HepG2 (cell line): ENCODE data around the gene CSNK2A2. TPM values are rescaled to one million over a fixed set of nuclear protein-coding genes. Genes with fewer than 3 reads are reported as not detected.

Experiments
- ATAC-seq: fragments of 200-7000 bp; cut with Tn5 transposase; 3 replicates; pipeline ENCODE4 v1.9.1; 2020; ENCODE audit warnings: mild to moderate bottlenecking, moderate library complexity
- BruUV-seq: library from RNA; stranded (reverse); fragments of 400-500 nt; replicated peaks from 2 replicates; lab custom pipeline; 2021; lab: Mats Ljungman, UMichigan
- CTCF ChIA-PET: fragments of 300-600 bp; formaldehyde crosslinking; extraction: SDS; loops from one replicate; lab custom pipeline; 2021; ENCODE audit warnings: low total read pairs, inconsistent platforms, low intra/inter-chr PET ratio; lab: Yijun Ruan, JAX
- POLR2A ChIA-PET: fragments of 350-600 bp; sonication (Branson Sonifier 250); formaldehyde crosslinking; loops from one replicate; lab custom pipeline; 2020; ENCODE audit warnings: antibody characterized with exemption, inconsistent platforms; lab: Yijun Ruan, JAX
- DNase-seq: peaks from one replicate; pipeline ENCODE4 v3.0.0-alpha.2; 2015; ENCODE audit warnings: low spot score
- FAIRE-seq: peaks from 3 replicates; lab custom pipeline; 2011; peaks lifted over from hg19 to GRCh38; lab: Jason Lieb, UNC
- H2AFZ ChIP-seq: one replicate; pipeline ENCODE4 v1.6.1; 2011; ENCODE audit warnings: low read length, inconsistent platforms
- H3K27ac ChIP-seq: fragments of 300-600 bp; 3 replicates; pipeline ENCODE4 v1.8.0; 2011; ENCODE audit warnings: mixed run types, mild to moderate bottlenecking, mixed read lengths, low read length, inconsistent platforms; ENCODE audit not compliant: insufficient read depth; ENCODE audit errors: extremely low read length
- H3K27me3 ChIP-seq, 2 experiments: fragments of 200-600 bp in 1 of 2; 2 replicates in 1 of 2; 3 replicates in 1 of 2; pipeline versions ENCODE4 v1.6.0 to v1.8.0; 2011; ENCODE audit warnings: low read length in 2 of 2, mild to moderate bottlenecking in 2 of 2, moderate library complexity in 2 of 2, inconsistent platforms in 1 of 2; ENCODE audit not compliant: insufficient read depth in 2 of 2, control insufficient read depth in 1 of 2
- H3K36me3 ChIP-seq, 2 experiments: fragments of 200-600 bp in 1 of 2; replicated peaks in 1 of 2; 2 replicates in 1 of 2; 3 replicates in 1 of 2; pipeline versions ENCODE4 v1.5.1 to v1.8.0; 2011; ENCODE audit warnings: low read length in 2 of 2, inconsistent platforms in 1 of 2; ENCODE audit not compliant: insufficient read depth in 2 of 2, control insufficient read depth in 1 of 2
- H3K4me1 ChIP-seq: 2 replicates; pipeline ENCODE4 v1.5.1; 2012; ENCODE audit warnings: low read length, inconsistent platforms; ENCODE audit not compliant: insufficient read depth
- H3K4me2 ChIP-seq: 2 replicates; pipeline ENCODE4 v1.6.0; 2011; ENCODE audit warnings: low read depth, low read length, inconsistent platforms
- H3K4me3 ChIP-seq, 3 experiments: fragments of 200-600 bp in 1 of 3; sonication (generic), shearing (Covaris generic) in 1 of 3; replicated peaks in 1 of 3; 2 replicates each; pipeline ENCODE4 v1.5.1; 2011 to 2016; ENCODE audit warnings: low read length in 3 of 3, inconsistent platforms in 2 of 3, low read depth in 2 of 3, mild to moderate bottlenecking in 2 of 3, control low read depth in 1 of 3, mixed read lengths in 1 of 3; ENCODE audit not compliant: insufficient read depth in 1 of 3
- H3K79me2 ChIP-seq: one replicate; pipeline ENCODE4 v1.6.1; 2011; ENCODE audit warnings: low read length, inconsistent platforms; ENCODE audit not compliant: insufficient read depth
- H3K9ac ChIP-seq: 2 replicates; pipeline ENCODE4 v1.6.0; 2011; ENCODE audit warnings: mild to moderate bottlenecking, low read depth, low read length, inconsistent platforms; ENCODE audit not compliant: insufficient read depth
- H3K9me3 ChIP-seq: 2 replicates; pipeline ENCODE4 v1.5.1; 2012; ENCODE audit warnings: mild to moderate bottlenecking, low read length
- H4K20me1 ChIP-seq: 2 replicates; pipeline ENCODE4 v1.6.0; 2011; ENCODE audit warnings: inconsistent platforms, mild to moderate bottlenecking, low read length, moderate library complexity; ENCODE audit not compliant: insufficient read depth
- CEBPB ChIP-seq: IDR thresholded peaks from 2 replicates; pipeline ENCODE4 v1.6.1; 2011; ENCODE audit warnings: low read depth, low read length, improper control_type of control experiment, borderline replicate concordance
- WGBS: methylation state at CpG from one replicate; pipeline ENCODE4 v1.1.6; 2017; ENCODE audit warnings: low lambda C conversion rate; 5-methylcytosine and 5-hydroxymethylcytosine counted together
- in situ Hi-C: cut with HindIII; loops from 2 replicates; pipeline ENCODE4 v1.10.0; 2017; ENCODE audit warnings: low pct_unique_long_range_greater_than_20kb; ENCODE audit not compliant: extremely low pct_ligation_motif_present
- intact Hi-C: fragments of 100-400 bp; cut with micrococcal nuclease; formaldehyde crosslinking; loops from one replicate; pipeline ENCODE4 v1.10.0; 2022; ENCODE audit not compliant: unreplicated experiment
- polyA plus RNA-seq, 8 experiments: library from polyadenylated mRNA; depleted of rRNA in 3 of 8; stranded (reverse) in 7 of 8; unstranded in 1 of 8; fragments of >200 nt; fragmentation: Illumina TruSeq in 4 of 8; extraction: Trizol in 4 of 8; gene quantifications; 2 replicates each; pipeline versions ENCODE4 v1.2.1 to v1.2.3, GENCODE V29; 2011 to 2016; ENCODE audit warnings: low read depth in 4 of 8, missing spikeins in 1 of 8, mixed read lengths in 1 of 8; ENCODE audit not compliant: insufficient read depth in 1 of 8
- total RNA-seq, 5 experiments: library from RNA; depleted of rRNA; stranded (reverse); fragments of >200 nt; fragmentation: Illumina TruSeq; extraction: Trizol; gene quantifications; 2 replicates each; pipeline ENCODE4 v1.2.3, GENCODE V29; 2016; ENCODE audit warnings: low read depth in 1 of 5
- TF ChIP-seq, protein P1 (sequence below): sonication (generic); formaldehyde crosslinking; IDR thresholded peaks from 2 replicates; pipeline ENCODE4 v1.8.0; 2022; ENCODE audit warnings: missing genetic modification reagents, mild to moderate bottlenecking, borderline replicate concordance
- TF ChIP-seq, protein P2 (sequence below), 2 experiments: fragments of 450-650 bp in 1 of 2; sonication (generic) in 1 of 2; formaldehyde crosslinking in 1 of 2; IDR thresholded peaks; 2 replicates each; pipeline versions ENCODE4 v1.6.1 to v1.8.0; 2016 to 2022; ENCODE audit warnings: antibody characterized with exemption in 1 of 2, mild to moderate bottlenecking in 1 of 2, missing genetic modification reagents in 1 of 2

Gene CSNK2A2
- total and polyA plus RNA-seq, 2 of the 13 experiments (the other 11 are each of a cell fraction or from before 2014, with no cell fraction given): 46.4 to 56.9 TPM

DNA sequence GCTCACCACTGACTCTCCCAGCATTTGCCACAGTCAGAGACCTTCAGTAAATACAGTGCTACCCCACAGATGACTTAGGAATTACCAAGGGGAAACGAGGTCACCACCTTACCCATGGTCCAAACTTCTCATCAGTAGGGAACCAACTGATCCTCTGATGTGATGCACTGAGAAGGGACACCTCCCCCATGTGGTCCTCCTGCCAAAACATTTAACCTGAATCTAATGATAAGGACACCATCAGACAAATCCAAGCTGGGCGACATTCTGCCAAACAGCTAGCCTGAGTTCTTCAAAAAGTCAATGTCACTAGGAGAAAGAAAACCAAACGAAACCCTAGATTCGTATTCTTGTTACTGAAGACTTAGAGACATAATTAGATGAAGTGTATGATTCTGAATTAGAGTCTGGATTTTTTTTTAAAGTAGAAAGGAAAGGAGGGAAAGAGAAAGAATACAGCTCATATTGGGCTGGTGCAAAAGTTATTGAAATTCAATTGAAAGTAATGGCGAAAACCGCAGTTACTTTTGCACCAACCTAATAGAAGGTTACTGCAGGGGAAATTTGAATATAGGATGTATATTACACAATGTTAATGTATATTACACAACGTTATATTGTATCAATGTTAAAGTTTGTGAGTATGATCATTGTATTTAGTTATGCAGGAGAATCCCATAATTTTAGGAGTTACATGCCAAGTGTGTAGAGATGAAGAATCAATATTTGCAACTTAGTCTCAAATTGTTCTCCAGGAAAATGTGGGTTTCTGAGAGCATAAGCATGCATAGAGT is 2.3 kb upstream of the CSNK2A2 start:
- H3K9ac ChIP-seq: no peak overlapping the region
- H3K9me3 ChIP-seq: no peaks in the 10 kb centered on the region
- peaks cover 20% of the 10 kb centered on the region for H3K79me2 ChIP-seq
- H3K4me1 ChIP-seq: peaks cover 22% of the 10 kb centered on the region
- DNase-seq (no peak), ATAC-seq (no peak), FAIRE-seq (no peak)
- H3K36me3 ChIP-seq: peaks cover 0 to 9% of the 10 kb centered on the region in 2 experiments; a peak in 3 of 5 replicates
- H3K27me3 ChIP-seq: peaks cover 2 to 25% of the 10 kb centered on the region in 2 experiments; a peak in 2 of 5 replicates
- TF ChIP-seq, protein P1, sequence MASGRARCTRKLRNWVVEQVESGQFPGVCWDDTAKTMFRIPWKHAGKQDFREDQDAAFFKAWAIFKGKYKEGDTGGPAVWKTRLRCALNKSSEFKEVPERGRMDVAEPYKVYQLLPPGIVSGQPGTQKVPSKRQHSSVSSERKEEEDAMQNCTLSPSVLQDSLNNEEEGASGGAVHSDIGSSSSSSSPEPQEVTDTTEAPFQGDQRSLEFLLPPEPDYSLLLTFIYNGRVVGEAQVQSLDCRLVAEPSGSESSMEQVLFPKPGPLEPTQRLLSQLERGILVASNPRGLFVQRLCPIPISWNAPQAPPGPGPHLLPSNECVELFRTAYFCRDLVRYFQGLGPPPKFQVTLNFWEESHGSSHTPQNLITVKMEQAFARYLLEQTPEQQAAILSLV (CRISPR knock-in tag): no peak
- TF ChIP-seq CEBPB: peak; percentile 53; the same call in 1 of the 2 replicates
- TF ChIP-seq, protein P2, sequence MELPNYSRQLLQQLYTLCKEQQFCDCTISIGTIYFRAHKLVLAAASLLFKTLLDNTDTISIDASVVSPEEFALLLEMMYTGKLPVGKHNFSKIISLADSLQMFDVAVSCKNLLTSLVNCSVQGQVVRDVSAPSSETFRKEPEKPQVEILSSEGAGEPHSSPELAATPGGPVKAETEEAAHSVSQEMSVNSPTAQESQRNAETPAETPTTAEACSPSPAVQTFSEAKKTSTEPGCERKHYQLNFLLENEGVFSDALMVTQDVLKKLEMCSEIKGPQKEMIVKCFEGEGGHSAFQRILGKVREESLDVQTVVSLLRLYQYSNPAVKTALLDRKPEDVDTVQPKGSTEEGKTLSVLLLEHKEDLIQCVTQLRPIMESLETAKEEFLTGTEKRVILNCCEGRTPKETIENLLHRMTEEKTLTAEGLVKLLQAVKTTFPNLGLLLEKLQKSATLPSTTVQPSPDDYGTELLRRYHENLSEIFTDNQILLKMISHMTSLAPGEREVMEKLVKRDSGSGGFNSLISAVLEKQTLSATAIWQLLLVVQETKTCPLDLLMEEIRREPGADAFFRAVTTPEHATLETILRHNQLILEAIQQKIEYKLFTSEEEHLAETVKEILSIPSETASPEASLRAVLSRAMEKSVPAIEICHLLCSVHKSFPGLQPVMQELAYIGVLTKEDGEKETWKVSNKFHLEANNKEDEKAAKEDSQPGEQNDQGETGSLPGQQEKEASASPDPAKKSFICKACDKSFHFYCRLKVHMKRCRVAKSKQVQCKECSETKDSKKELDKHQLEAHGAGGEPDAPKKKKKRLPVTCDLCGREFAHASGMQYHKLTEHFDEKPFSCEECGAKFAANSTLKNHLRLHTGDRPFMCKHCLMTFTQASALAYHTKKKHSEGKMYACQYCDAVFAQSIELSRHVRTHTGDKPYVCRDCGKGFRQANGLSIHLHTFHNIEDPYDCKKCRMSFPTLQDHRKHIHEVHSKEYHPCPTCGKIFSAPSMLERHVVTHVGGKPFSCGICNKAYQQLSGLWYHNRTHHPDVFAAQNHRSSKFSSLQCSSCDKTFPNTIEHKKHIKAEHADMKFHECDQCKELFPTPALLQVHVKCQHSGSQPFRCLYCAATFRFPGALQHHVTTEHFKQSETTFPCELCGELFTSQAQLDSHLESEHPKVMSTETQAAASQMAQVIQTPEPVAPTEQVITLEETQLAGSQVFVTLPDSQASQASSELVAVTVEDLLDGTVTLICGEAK (IDR thresholded peaks at IDR 0.05): peak; percentile 17; the same call in 1 of the 2 replicates
- TF ChIP-seq, protein P2 (CRISPR knock-in tag; IDR thresholded peaks at IDR 0.05): no peak
- H3K4me2 ChIP-seq: no peak overlapping the region
- no peak overlapping the region for H3K27ac ChIP-seq
- CTCF ChIA-PET: no interaction called here
- in situ Hi-C loops (no loop called here), intact Hi-C loops (no loop called here)
- H4K20me1 ChIP-seq: no peaks in the 10 kb centered on the region
- no TSS peak for BruUV-seq
- POLR2A ChIA-PET: no interaction called here
- WGBS: 37% methylated on average over 7 of the region's 7 CpGs
- no peak overlapping the region for H3K4me3 ChIP-seq
- H2AFZ ChIP-seq: no peak overlapping the region
